Prostate gland (tissue), 2 donors: ENCODE data around the gene MCRIP2. TPM values are rescaled to one million over a fixed set of nuclear protein-coding genes. Genes with fewer than 3 reads are reported as not detected.

Source experiments
- DNase-seq: peaks from one replicate; pipeline ENCODE4 v3.0.0-alpha.2; 2019; ENCODE audit warnings: low spot score
- H3K27ac ChIP-seq, 2 donors: fragments of 200-600 bp; sonication (generic); 2 replicates each; pipeline ENCODE4 v1.5.1; 2017 to 2019
- H3K27me3 ChIP-seq: fragments of 200-600 bp; sonication (generic); replicated peaks from 2 replicates; pipeline ENCODE4 v1.5.1; 2019; ENCODE audit not compliant: insufficient read depth
- H3K36me3 ChIP-seq, 2 donors: fragments of 200-600 bp; sonication (generic); 1 replicate in 1 of 2; 2 replicates in 1 of 2; pipeline versions ENCODE4 v1.5.1 to v1.8.1; 2017 to 2019
- H3K4me1 ChIP-seq: fragments of 200-600 bp; sonication (generic); replicated peaks from 2 replicates; pipeline ENCODE4 v1.5.1; 2019
- H3K4me3 ChIP-seq, 2 donors: fragments of 200-600 bp; sonication (generic); 2 replicates each; pipeline ENCODE4 v1.5.1; 2017 to 2019
- H3K9me3 ChIP-seq: fragments of 200-600 bp; sonication (generic); 2 replicates; pipeline ENCODE4 v1.5.1; 2017
- POLR2A ChIP-seq: fragments of 450-650 bp; IDR thresholded peaks from one replicate; pipeline ENCODE4 v1.6.1; 2016; ENCODE audit warnings: antibody characterized with exemption, mild to moderate bottlenecking
- POLR2AphosphoS5 ChIP-seq: sonication (generic); formaldehyde crosslinking; IDR thresholded peaks from one replicate; pipeline ENCODE4 v1.6.1; 2017; ENCODE audit warnings: antibody characterized with exemption
- WGBS: methylation state at CpG from one replicate; pipeline ENCODE4 v1.1.5; 2018; 5-methylcytosine and 5-hydroxymethylcytosine counted together
- intact Hi-C: fragments of 100-400 bp; cut with DNase I; formaldehyde crosslinking; loops from one replicate; pipeline ENCODE4 v1.14.2; 2022
- total RNA-seq, 2 donors: library from RNA; depleted of rRNA; stranded (reverse); fragments of >200 nt; gene quantifications; one replicate each; pipeline ENCODE4 v1.1.0, GENCODE V29; 2016
- TF ChIP-seq, protein P1 (sequence below), 4 experiments: fragments of 200-600 bp in 2 of 4; fragments of 450-650 bp in 2 of 4; sonication (generic) in 2 of 4; IDR thresholded peaks; 1 replicate in 3 of 4; 2 replicates in 1 of 4; pipeline ENCODE4 v1.5.1; 2016 to 2019; ENCODE audit warnings: antibody characterized with exemption in 4 of 4, mild to moderate bottlenecking in 2 of 4, moderate library complexity in 2 of 4

The MCRIP2 gene
- total RNA-seq, 2 donors from 2014 or later: 59.5 to 61.6 TPM

DNA sequence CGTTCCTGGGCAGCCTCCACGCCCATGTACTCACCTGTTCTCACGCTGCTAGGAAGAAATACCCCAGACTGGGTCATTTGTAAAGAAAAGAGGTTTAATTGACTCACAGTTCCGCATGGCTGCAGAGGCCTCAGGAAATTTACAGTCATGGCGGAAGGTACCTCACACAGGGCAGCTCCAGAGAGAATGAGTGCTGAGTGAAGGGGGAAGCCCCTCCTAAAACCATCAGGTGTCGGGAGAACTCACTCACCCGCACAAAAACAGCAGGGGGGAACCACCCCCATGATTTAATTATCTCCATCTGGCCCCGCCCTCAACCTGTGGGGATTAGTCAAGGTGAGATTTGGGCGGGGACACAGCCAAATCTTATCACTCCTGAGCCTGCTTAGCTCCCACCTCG lies 33.6 kb upstream of the MCRIP2 start:
- 75% methylated on average over 10 of the region's 10 CpGs for WGBS
- TF ChIP-seq POLR2A: no peak
- Histone ChIP-seq H3K36me3 (no peaks in the 10 kb centered on the region), H3K9me3 (no peaks in the 10 kb centered on the region), H3K27me3 (no peaks in the 10 kb centered on the region), H3K4me1 (peaks cover 4% of the 10 kb centered on the region), H3K27ac (no peak overlapping the region), H3K4me3 (no peak overlapping the region)
- intact Hi-C loops: no loop called here
- no peak for DNase-seq

DNA sequence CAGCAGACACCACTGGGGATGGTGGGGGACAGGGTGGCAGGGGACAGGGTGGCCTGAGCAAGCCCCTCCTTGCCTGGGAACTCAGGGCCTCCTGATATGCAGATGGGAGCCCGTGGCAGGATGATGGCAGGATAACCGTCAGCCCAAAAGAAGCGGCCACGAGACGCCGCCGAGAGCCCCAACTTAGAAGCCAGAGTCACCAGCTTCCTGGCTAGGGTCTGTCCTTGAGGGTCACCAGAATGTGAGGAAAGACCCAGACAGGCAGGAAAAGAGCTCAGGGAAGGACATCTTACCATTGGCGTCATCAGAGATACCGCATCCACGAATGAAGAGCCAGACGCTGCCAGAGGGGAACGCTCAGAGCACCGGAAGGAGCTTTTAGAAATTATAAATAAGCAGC lies 32.3 kb upstream of the MCRIP2 start:
- no peak for DNase-seq
- H3K36me3 ChIP-seq: no peaks in the 10 kb centered on the region
- no peaks in the 10 kb centered on the region for H3K27me3 ChIP-seq
- no peak overlapping the region for H3K27ac ChIP-seq
- peaks cover 4% of the 10 kb centered on the region for H3K4me1 ChIP-seq
- no peak overlapping the region for H3K4me3 ChIP-seq
- WGBS: 90% methylated on average over 13 of the region's 13 CpGs
- no peak for TF ChIP-seq POLR2AphosphoS5
- no peak for TF ChIP-seq POLR2A
- TF ChIP-seq, protein P1, sequence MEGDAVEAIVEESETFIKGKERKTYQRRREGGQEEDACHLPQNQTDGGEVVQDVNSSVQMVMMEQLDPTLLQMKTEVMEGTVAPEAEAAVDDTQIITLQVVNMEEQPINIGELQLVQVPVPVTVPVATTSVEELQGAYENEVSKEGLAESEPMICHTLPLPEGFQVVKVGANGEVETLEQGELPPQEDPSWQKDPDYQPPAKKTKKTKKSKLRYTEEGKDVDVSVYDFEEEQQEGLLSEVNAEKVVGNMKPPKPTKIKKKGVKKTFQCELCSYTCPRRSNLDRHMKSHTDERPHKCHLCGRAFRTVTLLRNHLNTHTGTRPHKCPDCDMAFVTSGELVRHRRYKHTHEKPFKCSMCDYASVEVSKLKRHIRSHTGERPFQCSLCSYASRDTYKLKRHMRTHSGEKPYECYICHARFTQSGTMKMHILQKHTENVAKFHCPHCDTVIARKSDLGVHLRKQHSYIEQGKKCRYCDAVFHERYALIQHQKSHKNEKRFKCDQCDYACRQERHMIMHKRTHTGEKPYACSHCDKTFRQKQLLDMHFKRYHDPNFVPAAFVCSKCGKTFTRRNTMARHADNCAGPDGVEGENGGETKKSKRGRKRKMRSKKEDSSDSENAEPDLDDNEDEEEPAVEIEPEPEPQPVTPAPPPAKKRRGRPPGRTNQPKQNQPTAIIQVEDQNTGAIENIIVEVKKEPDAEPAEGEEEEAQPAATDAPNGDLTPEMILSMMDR (IDR thresholded peaks at IDR 0.05): no peak
- no peaks in the 10 kb centered on the region for H3K9me3 ChIP-seq
- intact Hi-C loops: no loop called here

DNA sequence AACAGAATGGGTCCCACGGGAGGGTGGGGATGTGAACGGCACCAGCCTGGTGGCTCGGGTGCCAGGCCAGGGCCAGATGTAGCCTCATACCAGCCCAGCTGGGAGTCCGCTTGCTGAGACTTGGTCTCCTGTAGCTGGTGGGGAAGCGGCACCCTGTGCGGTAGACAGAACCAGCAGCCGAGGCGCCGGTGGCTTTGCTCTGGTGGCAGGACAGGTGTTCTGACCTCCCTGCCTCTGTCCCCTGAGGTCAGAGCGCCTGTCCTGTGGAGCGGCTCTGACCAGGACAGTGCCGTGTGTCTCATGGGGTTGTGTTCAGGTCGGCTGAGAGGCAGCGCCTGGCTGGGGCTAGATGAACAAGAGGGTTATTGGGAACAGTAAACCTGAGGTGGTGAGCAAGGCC lies 31.6 kb upstream of the MCRIP2 start:
- Histone ChIP-seq H3K36me3 (no peaks in the 10 kb centered on the region), H3K27ac (no peak overlapping the region), H3K27me3 (no peaks in the 10 kb centered on the region), H3K4me1 (peaks cover 4% of the 10 kb centered on the region), H3K4me3 (no peak overlapping the region), H3K9me3 (no peaks in the 10 kb centered on the region)
- TF ChIP-seq, protein P1 (IDR thresholded peaks at IDR 0.05): no peak
- TF ChIP-seq POLR2A (no peak), POLR2AphosphoS5 (no peak)
- no peak for DNase-seq
- intact Hi-C loops: no loop called here
- WGBS: 90% methylated on average over 14 of the region's 14 CpGs

- intact Hi-C loops: no loop called here
- Histone ChIP-seq H3K4me3 (no peak overlapping the region), H3K27me3 (no peaks in the 10 kb centered on the region), H3K4me1 (peaks cover 4% of the 10 kb centered on the region), H3K9me3 (no peaks in the 10 kb centered on the region), H3K27ac (no peak overlapping the region), H3K36me3 (no peaks in the 10 kb centered on the region)
- DNase-seq: no peak
- WGBS: 54% methylated on average over 28 of the region's 28 CpGs
- TF ChIP-seq POLR2AphosphoS5 (peak; percentile 38), POLR2A (no peak)
- TF ChIP-seq, protein P1 (IDR thresholded peaks at IDR 0.05): peak; percentile 50 to 91 (median 77)
Observed at GRCh38 chr16:610513-611381, 30.9 kb upstream of the MCRIP2 start.

GRCh38 chr16:615122-615521 lies 26.5 kb upstream of the MCRIP2 start:
- Histone ChIP-seq H3K27me3 (no peaks in the 10 kb centered on the region), H3K4me3 (no peak overlapping the region), H3K27ac (no peak overlapping the region), H3K9me3 (no peaks in the 10 kb centered on the region), H3K4me1 (peaks cover 6% of the 10 kb centered on the region), H3K36me3 (no peaks in the 10 kb centered on the region)
- WGBS: 88% methylated on average over 13 of the region's 13 CpGs
- intact Hi-C loops: no loop called here
- TF ChIP-seq, protein P1 (IDR thresholded peaks at IDR 0.05): no peak
- TF ChIP-seq POLR2A: no peak
- no peak for TF ChIP-seq POLR2AphosphoS5
- DNase-seq: no peak
